Naive thymus-derived CD8-positive, alpha-beta T cell (primary cell): ENCODE data around the gene ZNF256. TPM values are rescaled to one million over a fixed set of nuclear protein-coding genes. Genes with fewer than 3 reads are reported as not detected.

ENCODE experiments used
- ATAC-seq, 2 donors: fragments of 150-1000 bp; cut with Tn5 transposase in 1 of 2; sonication (Bioruptor Pico), chemical (Tn5 transposase) in 1 of 2; 1 replicate in 1 of 2; 2 replicates in 1 of 2; pipeline ENCODE4 v1.10.0; 2021; ENCODE audit warnings: mild to moderate bottlenecking in 2 of 2, moderate library complexity in 2 of 2
- POLR2A ChIA-PET: fragments of 350-600 bp; sonication (Branson Sonifier 250); formaldehyde crosslinking; loops from one replicate; lab custom pipeline; 2021; ENCODE audit warnings: antibody characterized with exemption; lab: Charles Lee
- DNase-seq, 10 donors: peaks; one replicate each; pipeline versions ENCODE4 v3.0.0 to v3.0.0-alpha.2; 2020 to 2022
- H3K27ac Mint-ChIP-seq, 10 donors: one replicate each; pipeline ENCODE4 v1.8.0; 2020 to 2022; ENCODE audit warnings: mild to moderate bottlenecking in 10 of 10, mixed read lengths in 10 of 10, moderate library complexity in 4 of 10, inconsistent platforms in 1 of 10
- H3K27me3 Mint-ChIP-seq, 5 donors: one replicate each; pipeline ENCODE4 v1.8.0; 2021 to 2022; ENCODE audit warnings: mixed read lengths in 5 of 5
- H3K36me3 Mint-ChIP-seq, 3 donors: one replicate each; pipeline ENCODE4 v1.8.0; 2020 to 2022; ENCODE audit warnings: mixed read lengths in 3 of 3, mild to moderate bottlenecking in 2 of 3, inconsistent platforms in 1 of 3
- H3K4me1 Mint-ChIP-seq, 4 donors: one replicate each; pipeline ENCODE4 v1.8.0; 2021 to 2022; ENCODE audit warnings: mixed read lengths in 4 of 4
- H3K4me3 Mint-ChIP-seq, 10 donors: one replicate each; pipeline ENCODE4 v1.8.0; 2020 to 2022; ENCODE audit warnings: mild to moderate bottlenecking in 10 of 10, mixed read lengths in 10 of 10, moderate library complexity in 6 of 10, inconsistent platforms in 1 of 10
- H3K9me3 Mint-ChIP-seq, 9 donors: one replicate each; pipeline ENCODE4 v1.8.0; 2020 to 2022; ENCODE audit warnings: mixed read lengths in 9 of 9, mild to moderate bottlenecking in 3 of 9, inconsistent platforms in 1 of 9, moderate library complexity in 1 of 9
- polyA plus RNA-seq, 3 donors: library from polyadenylated mRNA; unstranded; fragments of 300-500 nt; fragmentation: Illumina TruSeq; gene quantifications; one replicate each; pipeline ENCODE4 v1.2.3, GENCODE V29; 2021
- total RNA-seq, 8 experiments: library from RNA in 2 of 8; stranded (reverse) in 2 of 8; gene quantifications; one replicate each; pipeline ENCODE4 v1.2.3 and lab custom pipeline; 2021 to 2026

Gene ZNF256
- 10 to 100 TPM; 21.8 to 22.8 TPM for total RNA-seq
- polyA plus RNA-seq: 1 to 10 TPM; 4.5 to 6.2 (median 4.9) TPM
- 16.4 to 37.4 (median 20.3) reads per million in 6 experiments for total RNA-seq (lab: John Stamatoyannopoulos, UW)

GRCh38 chr19:57947419-57948134 lies at the start of gene ZNF256:
Gene ZNF256 (minus strand): TSS chr19:57947706. CDS start chr19:57947474, 232 bp downstream.
- Mint-ChIP-seq H3K9me3 (peaks cover 20 to 72% (median 46%) of the 10 kb centered on the region in 9 donors), H3K36me3 (peaks cover 37 to 53% (median 50%) of the 10 kb centered on the region in 3 donors), H3K27ac (peak within 1 kb of the TSS; percentile 90 to 97 (median 94)), H3K4me3 (peak within 1 kb of the TSS; percentile 90 to 97 (median 95)), H3K27me3 (no peaks in the 10 kb centered on the region), H3K4me1 (peaks cover 16 to 28% (median 20%) of the 10 kb centered on the region in 4 donors)
- DNase-seq: peak; percentile 71 to 96 (median 86)
- peak; percentile 93 to 96 for ATAC-seq
- POLR2A ChIA-PET: interaction anchor here (0.7 to 1.0 kb wide), 2 partner anchors 55 to 651 kb away, joined by 4 to 5 read pairs; partner anchors contain the start of gene ZNF606

GRCh38 chr19:57992841-57993240 lies 45.3 kb upstream of the ZNF256 start:
- POLR2A ChIA-PET: no interaction called here
- Mint-ChIP-seq H3K4me1 (peaks cover 0 to 7% (median 0%) of the 10 kb centered on the region in 4 donors), H3K9me3 (peaks cover 12 to 89% (median 55%) of the 10 kb centered on the region in 9 donors), H3K27ac (no peak overlapping the region), H3K4me3 (no peak overlapping the region), H3K27me3 (no peaks in the 10 kb centered on the region), H3K36me3 (peaks cover 64 to 83% (median 71%) of the 10 kb centered on the region in 3 donors)
- ATAC-seq: no peak
- no peak for DNase-seq

- Mint-ChIP-seq H3K36me3 (peaks cover 59 to 95% (median 80%) of the 10 kb centered on the region in 3 donors), H3K9me3 (peaks cover 12 to 100% (median 69%) of the 10 kb centered on the region in 9 donors)
Observed at GRCh38 chr19:57978586-57979289, 31.2 kb upstream of the ZNF256 start.

GRCh38 chr19:57974434-57974833 lies 26.9 kb upstream of the ZNF256 start, which contains the start of gene C19orf18:
Gene C19orf18 (minus strand): TSS chr19:57974534. CDS start chr19:57974432, 102 bp downstream.
- peaks cover 23 to 82% (median 59%) of the 10 kb centered on the region in 3 donors for H3K36me3 Mint-ChIP-seq

More at GRCh38 chr19:57978586-57979289, 31.2 kb upstream of the ZNF256 start:
- DNase-seq (no peak), ATAC-seq (no peak)
- Mint-ChIP-seq H3K27me3 (no peaks in the 10 kb centered on the region), H3K4me1 (peaks cover 0 to 3% (median 0%) of the 10 kb centered on the region in 4 donors), H3K4me3 (no peak overlapping the region), H3K27ac (no peak overlapping the region)
- POLR2A ChIA-PET: no interaction called here

GRCh38 chr19:57964761-57965160 lies 17.3 kb upstream of the ZNF256 start:
- Mint-ChIP-seq H3K9me3 (peaks cover 10 to 89% (median 37%) of the 10 kb centered on the region in 9 donors), H3K27ac (no peak overlapping the region), H3K27me3 (no peaks in the 10 kb centered on the region), H3K4me1 (no peaks in the 10 kb centered on the region), H3K36me3 (peaks cover 15 to 53% (median 34%) of the 10 kb centered on the region in 3 donors), H3K4me3 (no peak overlapping the region)
- ATAC-seq: no peak
- POLR2A ChIA-PET: no interaction called here
- no peak for DNase-seq

More at GRCh38 chr19:57974434-57974833, 26.9 kb upstream of the ZNF256 start, which contains the start of gene C19orf18:
- Mint-ChIP-seq H3K27ac (no peak within 1 kb of the TSS), H3K4me3 (peak within 1 kb of the TSS in 1 of 10 donors; percentile 50), H3K4me1 (no peaks in the 10 kb centered on the region), H3K27me3 (no peaks in the 10 kb centered on the region), H3K9me3 (peaks cover 12 to 100% (median 56%) of the 10 kb centered on the region in 9 donors)
- POLR2A ChIA-PET: no interaction called here
- ATAC-seq: no peak
- DNase-seq: no peak

- Mint-ChIP-seq H3K27ac (no peak overlapping the region), H3K4me1 (no peaks in the 10 kb centered on the region), H3K4me3 (peak overlapping the region in 1 of 10 donors; percentile 32), H3K36me3 (peaks cover 12 to 50% (median 32%) of the 10 kb centered on the region in 3 donors), H3K27me3 (peaks cover 0 to under 1% (median 0%) of the 10 kb centered on the region in 5 donors), H3K9me3 (peaks cover 9 to 85% (median 35%) of the 10 kb centered on the region in 9 donors)
- DNase-seq: no peak
- POLR2A ChIA-PET: no interaction called here
- ATAC-seq: no peak
Observed at GRCh38 chr19:57961785-57962184, 14.3 kb upstream of the ZNF256 start.

- H3K4me3 Mint-ChIP-seq: no peak overlapping the region
- H3K27ac Mint-ChIP-seq: no peak overlapping the region
- DNase-seq (no peak), ATAC-seq (no peak)
- peaks cover 16 to 68% (median 38%) of the 10 kb centered on the region in 9 donors for H3K9me3 Mint-ChIP-seq
- H3K36me3 Mint-ChIP-seq: peaks cover 12 to 46% (median 42%) of the 10 kb centered on the region in 3 donors
- POLR2A ChIA-PET: no interaction called here
- H3K27me3 Mint-ChIP-seq: peaks cover 0 to 17% (median 3%) of the 10 kb centered on the region in 5 donors
- H3K4me1 Mint-ChIP-seq: no peaks in the 10 kb centered on the region
Observed at GRCh38 chr19:57954996-57955395, 7.5 kb upstream of the ZNF256 start.

- Mint-ChIP-seq H3K27me3 (peaks cover 0 to 15% (median 2%) of the 10 kb centered on the region in 5 donors), H3K27ac (no peak overlapping the region), H3K4me1 (peaks cover 16 to 26% (median 20%) of the 10 kb centered on the region in 4 donors), H3K9me3 (peaks cover 18 to 68% (median 33%) of the 10 kb centered on the region in 9 donors), H3K4me3 (peak overlapping the region in 2 of 10 donors; percentile 14 to 45), H3K36me3 (peaks cover 18 to 47% (median 40%) of the 10 kb centered on the region in 3 donors)
- no peak for ATAC-seq
- POLR2A ChIA-PET: interaction anchor here (1.0 kb wide), 1 partner anchor 13 kb away, joined by 9 read pairs; no protein-coding TSS in a partner anchor
- no peak for DNase-seq
Observed at GRCh38 chr19:57949702-57950101, 2.2 kb upstream of the ZNF256 start.

GRCh38 chr19:57949296-57949695 lies 1.8 kb upstream of the ZNF256 start:
- DNase-seq (no peak), ATAC-seq (no peak)
- POLR2A ChIA-PET: interaction anchor here (0.6 to 1.0 kb wide), 2 partner anchors 9 to 13 kb away, joined by 3 to 9 read pairs; no protein-coding TSS in a partner anchor
- Mint-ChIP-seq H3K36me3 (peaks cover 22 to 48% (median 39%) of the 10 kb centered on the region in 3 donors), H3K9me3 (peaks cover 16 to 68% (median 33%) of the 10 kb centered on the region in 9 donors), H3K27ac (no peak overlapping the region), H3K4me1 (peaks cover 16 to 28% (median 20%) of the 10 kb centered on the region in 4 donors), H3K27me3 (peaks cover 0 to 11% (median 2%) of the 10 kb centered on the region in 5 donors), H3K4me3 (no peak overlapping the region)

GRCh38 chr19:57947088-57947418 lies 453 bp downstream of the ZNF256 start:
- POLR2A ChIA-PET: no interaction called here
- DNase-seq: peak in 1 of 10 donors; percentile 2
- peak in 1 of 2 donors; percentile 33 for ATAC-seq
- Mint-ChIP-seq H3K4me3 (peak overlapping the region; percentile 90 to 97 (median 95)), H3K9me3 (peaks cover 23 to 78% (median 51%) of the 10 kb centered on the region in 9 donors), H3K27me3 (no peaks in the 10 kb centered on the region), H3K36me3 (peaks cover 42 to 58% (median 55%) of the 10 kb centered on the region in 3 donors), H3K4me1 (peaks cover 16 to 28% (median 20%) of the 10 kb centered on the region in 4 donors), H3K27ac (peak overlapping the region in 8 of 10 donors; percentile 65 to 96 (median 91))

- Mint-ChIP-seq H3K27ac (peak overlapping the region in 9 of 10 donors; percentile 10 to 96 (median 52)), H3K36me3 (peaks cover 49 to 64% (median 59%) of the 10 kb centered on the region in 3 donors), H3K4me3 (peak overlapping the region; percentile 51 to 97 (median 95)), H3K27me3 (no peaks in the 10 kb centered on the region), H3K9me3 (peaks cover 19 to 79% (median 57%) of the 10 kb centered on the region in 9 donors), H3K4me1 (peaks cover 16 to 28% (median 20%) of the 10 kb centered on the region in 4 donors)
- DNase-seq (no peak), ATAC-seq (no peak)
- POLR2A ChIA-PET: no interaction called here
Observed at GRCh38 chr19:57946316-57946715, 1.2 kb downstream of the ZNF256 start.

GRCh38 chr19:57941593-57941992 lies 5.9 kb downstream of the ZNF256 start:
- Mint-ChIP-seq H3K4me1 (peaks cover 7 to 16% (median 11%) of the 10 kb centered on the region in 4 donors), H3K36me3 (peaks cover 61 to 98% (median 83%) of the 10 kb centered on the region in 3 donors), H3K27me3 (no peaks in the 10 kb centered on the region), H3K4me3 (no peak overlapping the region), H3K27ac (no peak overlapping the region), H3K9me3 (peaks cover 11 to 97% (median 59%) of the 10 kb centered on the region in 9 donors)
- POLR2A ChIA-PET: no interaction called here
- DNase-seq (peak in 1 of 10 donors; percentile 0), ATAC-seq (no peak)
